ENCODE measurements around the gene THAP8.

DNA sequence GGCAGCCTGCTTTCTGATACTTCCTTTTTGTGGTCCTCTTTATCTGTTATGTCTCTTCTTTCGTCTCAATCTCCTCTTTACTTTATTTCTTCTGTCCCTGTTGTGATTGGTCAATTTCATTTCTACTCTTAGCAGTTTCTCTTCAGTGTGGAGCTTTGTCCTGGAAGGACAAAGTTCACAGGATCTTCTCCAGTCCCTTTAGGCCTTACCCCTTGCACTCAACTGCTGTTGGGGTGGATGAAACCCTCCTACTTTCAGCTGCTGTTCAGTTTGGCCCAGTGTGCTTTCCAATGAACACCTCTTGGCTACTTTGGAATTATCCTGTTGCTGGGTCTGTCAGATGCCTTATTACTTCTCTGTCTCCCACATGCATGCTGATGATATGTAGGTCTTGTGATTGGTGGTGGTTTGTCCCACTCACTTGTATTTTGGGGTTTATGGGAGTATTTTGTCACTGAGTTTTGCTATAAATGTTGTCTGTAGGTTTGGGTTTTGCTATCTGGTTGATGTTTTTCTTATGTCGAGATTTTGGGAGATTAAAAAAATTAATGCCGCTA is 25.4 kb upstream of the THAP8 start:
- TF ChIP-seq, protein P1, sequence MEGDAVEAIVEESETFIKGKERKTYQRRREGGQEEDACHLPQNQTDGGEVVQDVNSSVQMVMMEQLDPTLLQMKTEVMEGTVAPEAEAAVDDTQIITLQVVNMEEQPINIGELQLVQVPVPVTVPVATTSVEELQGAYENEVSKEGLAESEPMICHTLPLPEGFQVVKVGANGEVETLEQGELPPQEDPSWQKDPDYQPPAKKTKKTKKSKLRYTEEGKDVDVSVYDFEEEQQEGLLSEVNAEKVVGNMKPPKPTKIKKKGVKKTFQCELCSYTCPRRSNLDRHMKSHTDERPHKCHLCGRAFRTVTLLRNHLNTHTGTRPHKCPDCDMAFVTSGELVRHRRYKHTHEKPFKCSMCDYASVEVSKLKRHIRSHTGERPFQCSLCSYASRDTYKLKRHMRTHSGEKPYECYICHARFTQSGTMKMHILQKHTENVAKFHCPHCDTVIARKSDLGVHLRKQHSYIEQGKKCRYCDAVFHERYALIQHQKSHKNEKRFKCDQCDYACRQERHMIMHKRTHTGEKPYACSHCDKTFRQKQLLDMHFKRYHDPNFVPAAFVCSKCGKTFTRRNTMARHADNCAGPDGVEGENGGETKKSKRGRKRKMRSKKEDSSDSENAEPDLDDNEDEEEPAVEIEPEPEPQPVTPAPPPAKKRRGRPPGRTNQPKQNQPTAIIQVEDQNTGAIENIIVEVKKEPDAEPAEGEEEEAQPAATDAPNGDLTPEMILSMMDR (IDR thresholded peaks at IDR 0.05): no peak
- TF ChIP-seq, protein P2, sequence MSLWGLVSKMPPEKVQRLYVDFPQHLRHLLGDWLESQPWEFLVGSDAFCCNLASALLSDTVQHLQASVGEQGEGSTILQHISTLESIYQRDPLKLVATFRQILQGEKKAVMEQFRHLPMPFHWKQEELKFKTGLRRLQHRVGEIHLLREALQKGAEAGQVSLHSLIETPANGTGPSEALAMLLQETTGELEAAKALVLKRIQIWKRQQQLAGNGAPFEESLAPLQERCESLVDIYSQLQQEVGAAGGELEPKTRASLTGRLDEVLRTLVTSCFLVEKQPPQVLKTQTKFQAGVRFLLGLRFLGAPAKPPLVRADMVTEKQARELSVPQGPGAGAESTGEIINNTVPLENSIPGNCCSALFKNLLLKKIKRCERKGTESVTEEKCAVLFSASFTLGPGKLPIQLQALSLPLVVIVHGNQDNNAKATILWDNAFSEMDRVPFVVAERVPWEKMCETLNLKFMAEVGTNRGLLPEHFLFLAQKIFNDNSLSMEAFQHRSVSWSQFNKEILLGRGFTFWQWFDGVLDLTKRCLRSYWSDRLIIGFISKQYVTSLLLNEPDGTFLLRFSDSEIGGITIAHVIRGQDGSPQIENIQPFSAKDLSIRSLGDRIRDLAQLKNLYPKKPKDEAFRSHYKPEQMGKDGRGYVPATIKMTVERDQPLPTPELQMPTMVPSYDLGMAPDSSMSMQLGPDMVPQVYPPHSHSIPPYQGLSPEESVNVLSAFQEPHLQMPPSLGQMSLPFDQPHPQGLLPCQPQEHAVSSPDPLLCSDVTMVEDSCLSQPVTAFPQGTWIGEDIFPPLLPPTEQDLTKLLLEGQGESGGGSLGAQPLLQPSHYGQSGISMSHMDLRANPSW (CRISPR knock-in tag; conservative IDR thresholded peaks at IDR 0.05; ENCODE audit: low read depth): no peak
- no peak for TF ChIP-seq TP53 (CRISPR knock-in tag; IDR thresholded peaks at IDR 0.05)
- no peak for TF ChIP-seq ESRRA (CRISPR knock-in tag; IDR thresholded peaks at IDR 0.05; ENCODE audit: borderline replicate concordance)
- TF ChIP-seq, protein P3, sequence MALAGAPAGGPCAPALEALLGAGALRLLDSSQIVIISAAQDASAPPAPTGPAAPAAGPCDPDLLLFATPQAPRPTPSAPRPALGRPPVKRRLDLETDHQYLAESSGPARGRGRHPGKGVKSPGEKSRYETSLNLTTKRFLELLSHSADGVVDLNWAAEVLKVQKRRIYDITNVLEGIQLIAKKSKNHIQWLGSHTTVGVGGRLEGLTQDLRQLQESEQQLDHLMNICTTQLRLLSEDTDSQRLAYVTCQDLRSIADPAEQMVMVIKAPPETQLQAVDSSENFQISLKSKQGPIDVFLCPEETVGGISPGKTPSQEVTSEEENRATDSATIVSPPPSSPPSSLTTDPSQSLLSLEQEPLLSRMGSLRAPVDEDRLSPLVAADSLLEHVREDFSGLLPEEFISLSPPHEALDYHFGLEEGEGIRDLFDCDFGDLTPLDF (CRISPR knock-in tag; IDR thresholded peaks at IDR 0.05): no peak
- TF ChIP-seq, protein P4, sequence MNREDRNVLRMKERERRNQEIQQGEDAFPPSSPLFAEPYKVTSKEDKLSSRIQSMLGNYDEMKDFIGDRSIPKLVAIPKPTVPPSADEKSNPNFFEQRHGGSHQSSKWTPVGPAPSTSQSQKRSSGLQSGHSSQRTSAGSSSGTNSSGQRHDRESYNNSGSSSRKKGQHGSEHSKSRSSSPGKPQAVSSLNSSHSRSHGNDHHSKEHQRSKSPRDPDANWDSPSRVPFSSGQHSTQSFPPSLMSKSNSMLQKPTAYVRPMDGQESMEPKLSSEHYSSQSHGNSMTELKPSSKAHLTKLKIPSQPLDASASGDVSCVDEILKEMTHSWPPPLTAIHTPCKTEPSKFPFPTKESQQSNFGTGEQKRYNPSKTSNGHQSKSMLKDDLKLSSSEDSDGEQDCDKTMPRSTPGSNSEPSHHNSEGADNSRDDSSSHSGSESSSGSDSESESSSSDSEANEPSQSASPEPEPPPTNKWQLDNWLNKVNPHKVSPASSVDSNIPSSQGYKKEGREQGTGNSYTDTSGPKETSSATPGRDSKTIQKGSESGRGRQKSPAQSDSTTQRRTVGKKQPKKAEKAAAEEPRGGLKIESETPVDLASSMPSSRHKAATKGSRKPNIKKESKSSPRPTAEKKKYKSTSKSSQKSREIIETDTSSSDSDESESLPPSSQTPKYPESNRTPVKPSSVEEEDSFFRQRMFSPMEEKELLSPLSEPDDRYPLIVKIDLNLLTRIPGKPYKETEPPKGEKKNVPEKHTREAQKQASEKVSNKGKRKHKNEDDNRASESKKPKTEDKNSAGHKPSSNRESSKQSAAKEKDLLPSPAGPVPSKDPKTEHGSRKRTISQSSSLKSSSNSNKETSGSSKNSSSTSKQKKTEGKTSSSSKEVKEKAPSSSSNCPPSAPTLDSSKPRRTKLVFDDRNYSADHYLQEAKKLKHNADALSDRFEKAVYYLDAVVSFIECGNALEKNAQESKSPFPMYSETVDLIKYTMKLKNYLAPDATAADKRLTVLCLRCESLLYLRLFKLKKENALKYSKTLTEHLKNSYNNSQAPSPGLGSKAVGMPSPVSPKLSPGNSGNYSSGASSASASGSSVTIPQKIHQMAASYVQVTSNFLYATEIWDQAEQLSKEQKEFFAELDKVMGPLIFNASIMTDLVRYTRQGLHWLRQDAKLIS (CRISPR knock-in tag; IDR thresholded peaks at IDR 0.05; ENCODE audit: borderline replicate concordance): no peak
- TF ChIP-seq, protein P5, sequence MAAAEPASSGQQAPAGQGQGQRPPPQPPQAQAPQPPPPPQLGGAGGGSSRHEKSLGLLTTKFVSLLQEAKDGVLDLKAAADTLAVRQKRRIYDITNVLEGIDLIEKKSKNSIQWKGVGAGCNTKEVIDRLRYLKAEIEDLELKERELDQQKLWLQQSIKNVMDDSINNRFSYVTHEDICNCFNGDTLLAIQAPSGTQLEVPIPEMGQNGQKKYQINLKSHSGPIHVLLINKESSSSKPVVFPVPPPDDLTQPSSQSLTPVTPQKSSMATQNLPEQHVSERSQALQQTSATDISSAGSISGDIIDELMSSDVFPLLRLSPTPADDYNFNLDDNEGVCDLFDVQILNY (CRISPR knock-in tag; IDR thresholded peaks at IDR 0.05): no peak
- TF ChIP-seq, protein P6, sequence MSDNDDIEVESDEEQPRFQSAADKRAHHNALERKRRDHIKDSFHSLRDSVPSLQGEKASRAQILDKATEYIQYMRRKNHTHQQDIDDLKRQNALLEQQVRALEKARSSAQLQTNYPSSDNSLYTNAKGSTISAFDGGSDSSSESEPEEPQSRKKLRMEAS (CRISPR knock-in tag; IDR thresholded peaks at IDR 0.05): no peak
- TF ChIP-seq CBFB (CRISPR knock-in tag; IDR thresholded peaks at IDR 0.05; ENCODE audit: low read depth): no peak
- no peak for TF ChIP-seq FOXJ3 (CRISPR knock-in tag; IDR thresholded peaks at IDR 0.05; ENCODE audit: borderline replicate concordance)
- TF ChIP-seq, protein P7, sequence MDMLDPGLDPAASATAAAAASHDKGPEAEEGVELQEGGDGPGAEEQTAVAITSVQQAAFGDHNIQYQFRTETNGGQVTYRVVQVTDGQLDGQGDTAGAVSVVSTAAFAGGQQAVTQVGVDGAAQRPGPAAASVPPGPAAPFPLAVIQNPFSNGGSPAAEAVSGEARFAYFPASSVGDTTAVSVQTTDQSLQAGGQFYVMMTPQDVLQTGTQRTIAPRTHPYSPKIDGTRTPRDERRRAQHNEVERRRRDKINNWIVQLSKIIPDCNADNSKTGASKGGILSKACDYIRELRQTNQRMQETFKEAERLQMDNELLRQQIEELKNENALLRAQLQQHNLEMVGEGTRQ (CRISPR knock-in tag; IDR thresholded peaks at IDR 0.05): no peak
- TF ChIP-seq, protein P8, sequence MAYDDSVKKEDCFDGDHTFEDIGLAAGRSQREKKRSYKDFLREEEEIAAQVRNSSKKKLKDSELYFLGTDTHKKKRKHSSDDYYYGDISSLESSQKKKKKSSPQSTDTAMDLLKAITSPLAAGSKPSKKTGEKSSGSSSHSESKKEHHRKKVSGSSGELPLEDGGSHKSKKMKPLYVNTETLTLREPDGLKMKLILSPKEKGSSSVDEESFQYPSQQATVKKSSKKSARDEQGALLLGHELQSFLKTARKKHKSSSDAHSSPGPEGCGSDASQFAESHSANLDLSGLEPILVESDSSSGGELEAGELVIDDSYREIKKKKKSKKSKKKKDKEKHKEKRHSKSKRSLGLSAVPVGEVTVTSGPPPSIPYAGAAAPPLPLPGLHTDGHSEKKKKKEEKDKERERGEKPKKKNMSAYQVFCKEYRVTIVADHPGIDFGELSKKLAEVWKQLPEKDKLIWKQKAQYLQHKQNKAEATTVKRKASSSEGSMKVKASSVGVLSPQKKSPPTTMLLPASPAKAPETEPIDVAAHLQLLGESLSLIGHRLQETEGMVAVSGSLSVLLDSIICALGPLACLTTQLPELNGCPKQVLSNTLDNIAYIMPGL (CRISPR knock-in tag; IDR thresholded peaks at IDR 0.05): no peak

All from WTC11 (cell line).